ENCODE results near the gene UQCC2.
A peak's percentile ranks its signal among the peaks of the same experiment; 100 is the strongest.

UQCC2 gene

DNA sequence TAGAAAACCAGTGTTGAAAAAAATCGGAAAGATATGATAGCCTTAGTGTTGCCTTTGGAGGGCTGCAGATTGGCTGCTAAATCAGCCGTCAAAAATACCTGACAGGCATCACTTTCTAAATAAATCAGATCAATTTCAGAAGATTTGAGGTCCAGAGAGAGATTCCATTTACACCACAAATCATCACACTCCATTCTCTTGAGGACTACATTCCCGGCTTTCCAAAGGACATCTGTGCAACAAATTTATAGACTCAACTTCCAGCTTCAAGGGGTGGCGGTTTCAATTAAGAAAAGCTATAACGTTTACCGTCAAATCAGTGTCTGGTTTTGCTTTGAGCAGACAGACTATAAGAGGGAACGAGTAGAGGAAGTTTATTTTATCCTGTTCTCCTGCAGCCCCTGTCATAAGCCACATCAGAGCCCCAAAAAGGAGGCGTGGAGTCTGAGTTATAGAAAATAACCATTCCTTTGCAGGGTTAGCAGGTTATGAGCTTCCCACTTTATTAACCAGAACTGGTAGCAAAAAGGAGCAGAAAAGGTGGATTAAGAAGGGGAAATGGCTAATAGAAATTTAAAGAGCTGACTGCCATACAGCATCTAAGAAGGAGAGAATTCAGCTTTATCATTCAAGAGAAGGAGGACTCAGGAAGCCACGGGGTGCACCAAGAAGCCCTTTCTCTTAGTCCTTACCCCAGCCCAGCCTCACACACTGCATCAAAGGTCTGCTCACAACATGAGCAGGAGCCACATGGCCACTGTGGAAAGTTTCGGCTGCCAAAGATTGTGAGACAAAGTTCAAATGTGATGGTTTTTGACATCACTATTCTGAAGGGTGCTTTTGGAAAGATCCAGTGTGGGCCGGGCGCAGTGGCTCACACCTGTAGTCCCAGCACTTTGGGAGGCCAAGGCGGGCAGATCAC is 12.9 kb upstream of the UQCC2 start:
- DNase-seq, result no peak

DNA sequence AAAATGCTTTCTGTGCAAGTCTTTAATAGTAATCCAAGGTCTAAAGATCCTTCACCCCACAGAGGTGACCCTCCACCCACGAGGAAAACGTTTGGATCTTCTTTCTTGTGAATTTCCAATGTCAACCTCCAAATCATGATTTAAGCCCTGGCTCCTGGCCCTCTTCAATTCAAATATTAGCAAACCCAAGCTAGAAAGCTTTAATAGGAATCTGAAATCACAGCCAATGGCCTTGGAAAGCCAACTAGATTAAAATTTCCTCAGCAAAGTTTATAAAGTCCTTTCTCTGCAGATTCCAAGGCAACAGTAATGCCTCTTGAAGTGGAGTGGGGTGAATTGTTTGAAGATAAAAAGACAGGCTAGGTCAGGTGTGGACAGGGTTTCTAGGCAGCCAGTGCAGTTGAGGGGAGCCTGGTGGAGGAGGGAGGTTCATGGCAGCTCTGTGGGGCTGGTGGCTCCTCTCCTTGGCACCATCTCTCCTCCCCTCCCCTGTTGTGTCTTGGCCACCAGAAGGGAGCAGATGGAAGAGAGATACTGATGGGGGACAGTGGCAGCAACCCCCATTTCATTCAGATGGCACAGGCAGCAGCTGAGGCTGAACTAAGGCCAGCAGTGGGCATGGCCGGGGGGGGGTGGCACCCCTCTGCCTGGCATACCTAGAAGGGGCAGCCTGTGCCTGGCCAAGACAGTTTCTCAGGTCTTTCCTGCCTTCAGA is 12.0 kb upstream of the UQCC2 start:
- no peak for DNase-seq

DNA sequence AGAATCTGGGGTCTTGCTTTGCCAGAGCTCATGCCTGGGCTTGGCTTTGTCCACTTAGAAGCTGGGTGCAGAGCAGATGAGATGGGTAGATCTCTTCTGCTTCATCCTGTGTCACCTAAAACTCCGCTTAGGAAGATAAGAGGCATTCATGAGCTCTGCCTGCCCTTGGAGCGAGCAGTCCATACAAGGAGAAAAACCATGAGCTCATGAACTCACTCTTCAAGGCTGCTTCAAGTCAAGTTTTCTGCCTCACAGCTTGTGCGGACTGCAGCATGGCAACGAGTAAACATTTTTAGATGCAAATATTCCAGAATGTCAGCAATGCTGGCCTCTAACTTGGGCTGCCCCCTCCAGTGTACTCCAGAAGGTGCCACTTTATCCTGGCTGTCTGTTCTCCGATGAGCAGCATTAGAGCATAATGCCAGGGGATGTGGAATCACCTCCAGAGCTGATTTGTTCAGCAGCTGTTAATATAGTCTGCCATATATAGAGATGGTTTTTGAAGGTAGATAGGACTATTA is 10.7 kb upstream of the UQCC2 start:
- no peak for DNase-seq

DNA sequence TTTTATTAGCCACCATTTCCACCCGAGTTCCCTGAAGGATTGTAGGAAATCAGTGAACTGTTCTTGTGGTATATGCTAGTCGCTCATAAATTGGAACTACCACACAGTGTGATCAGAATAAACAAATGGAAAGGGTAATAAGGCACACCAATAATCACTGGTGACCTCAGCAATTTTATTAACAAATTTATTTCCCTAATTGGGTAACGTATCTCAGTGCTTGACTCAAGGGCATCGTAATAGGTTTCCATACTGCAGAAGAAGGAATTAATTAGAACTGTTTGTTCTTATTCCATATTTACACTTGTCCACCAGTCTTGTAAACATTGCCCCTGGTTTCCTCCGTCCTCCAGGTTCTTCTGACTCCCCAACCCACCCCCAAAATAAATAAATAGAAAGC is 10.0 kb upstream of the UQCC2 start:
- DNase-seq, result no peak

DNA sequence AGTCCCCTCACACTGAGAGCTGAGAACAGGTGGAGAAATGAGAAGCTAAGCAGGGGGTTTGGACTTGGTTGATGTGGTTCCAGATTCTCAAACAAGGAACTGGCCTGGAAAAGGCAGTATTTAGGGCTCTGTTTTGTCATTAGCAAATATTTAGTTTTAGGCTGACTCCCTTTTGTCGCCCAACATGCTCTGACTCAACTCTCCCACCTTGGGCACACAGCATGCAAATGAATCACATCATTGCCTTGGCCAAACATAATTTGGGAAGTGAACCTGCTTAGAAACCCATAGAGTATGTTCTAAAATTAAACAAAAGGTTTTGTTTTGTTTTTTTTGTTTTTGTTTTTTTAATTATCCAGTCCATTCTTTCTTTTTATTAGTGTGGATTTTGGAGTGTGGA is 9.5 kb upstream of the UQCC2 start:
- DNase-seq, result no peak

DNA sequence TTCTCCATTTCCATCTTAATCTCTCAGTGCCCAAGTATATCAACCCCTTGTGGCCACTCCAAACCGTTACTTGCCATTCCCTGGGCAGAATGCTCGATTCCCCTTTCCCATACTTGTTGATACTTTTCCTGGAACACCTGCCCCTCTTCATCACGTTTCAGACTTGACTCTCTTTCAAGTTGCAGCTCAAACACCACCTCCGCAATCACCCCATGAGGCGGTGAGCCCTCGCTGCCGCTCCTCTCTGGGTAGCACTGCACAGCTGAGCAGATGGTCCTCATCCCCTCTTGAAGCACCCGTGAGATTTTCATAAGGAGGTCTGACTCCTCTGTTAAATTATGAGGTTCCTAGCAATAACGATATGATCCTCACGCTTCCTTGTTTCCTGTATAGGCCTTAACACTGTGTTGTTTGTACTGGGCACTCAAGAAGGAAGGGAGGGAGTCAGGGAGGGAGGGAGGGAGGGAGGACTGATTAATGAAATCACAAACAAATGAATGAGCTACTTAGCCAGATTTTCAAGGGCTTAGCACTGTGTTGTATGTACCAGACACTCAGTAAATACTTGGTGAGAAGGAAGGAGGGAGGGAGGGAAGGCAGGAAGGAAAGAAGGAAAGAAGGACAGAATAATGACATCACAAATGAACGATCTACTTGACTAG is 8.0 kb upstream of the UQCC2 start:
- no peak for DNase-seq

DNA sequence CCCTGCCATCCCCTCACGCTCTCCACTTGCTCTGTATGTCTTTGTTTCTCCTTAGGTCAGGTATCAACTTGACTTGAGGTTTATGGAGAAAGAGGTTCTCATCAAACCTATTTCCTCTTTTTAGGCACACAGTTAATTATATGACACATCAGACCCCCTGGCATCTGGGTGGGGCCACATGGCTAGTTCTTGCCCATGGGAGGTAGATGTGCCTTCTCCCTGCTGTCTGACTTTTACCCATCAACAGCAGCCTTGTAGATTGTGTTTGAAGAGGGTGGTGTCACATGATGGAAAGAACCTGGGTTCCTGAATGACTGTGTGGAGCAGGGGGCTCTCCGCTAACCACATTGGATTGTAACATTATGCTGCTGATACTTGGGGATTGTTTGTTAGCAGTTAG is 7.2 kb upstream of the UQCC2 start:
- no peak for DNase-seq

DNA sequence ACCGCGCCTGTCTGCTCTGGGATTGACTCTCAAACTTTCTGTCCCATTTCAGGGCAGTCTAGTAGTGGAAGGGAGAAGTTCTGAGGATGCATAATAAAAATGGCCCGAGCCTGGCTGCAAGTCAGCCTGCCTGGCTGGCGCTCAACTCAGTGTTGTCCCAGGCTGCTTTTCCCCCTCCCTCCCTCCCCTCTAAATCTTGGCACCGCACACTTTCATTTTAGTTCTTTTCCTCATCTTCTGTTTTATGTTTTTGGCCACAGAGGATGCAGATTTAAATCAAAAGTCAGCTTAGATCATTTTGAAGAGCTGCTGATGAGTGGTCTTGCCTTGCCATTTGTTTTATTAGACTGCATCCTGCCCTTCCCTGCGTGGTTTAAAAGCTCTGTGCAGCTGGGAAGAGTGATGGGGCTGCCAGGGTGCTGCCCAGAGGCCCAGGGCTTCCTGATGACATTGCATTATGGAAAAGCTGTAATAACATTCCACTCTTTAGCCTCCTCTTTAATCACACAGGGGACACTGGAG is 6.5 kb upstream of the UQCC2 start:
- DNase-seq, result no peak

DNA sequence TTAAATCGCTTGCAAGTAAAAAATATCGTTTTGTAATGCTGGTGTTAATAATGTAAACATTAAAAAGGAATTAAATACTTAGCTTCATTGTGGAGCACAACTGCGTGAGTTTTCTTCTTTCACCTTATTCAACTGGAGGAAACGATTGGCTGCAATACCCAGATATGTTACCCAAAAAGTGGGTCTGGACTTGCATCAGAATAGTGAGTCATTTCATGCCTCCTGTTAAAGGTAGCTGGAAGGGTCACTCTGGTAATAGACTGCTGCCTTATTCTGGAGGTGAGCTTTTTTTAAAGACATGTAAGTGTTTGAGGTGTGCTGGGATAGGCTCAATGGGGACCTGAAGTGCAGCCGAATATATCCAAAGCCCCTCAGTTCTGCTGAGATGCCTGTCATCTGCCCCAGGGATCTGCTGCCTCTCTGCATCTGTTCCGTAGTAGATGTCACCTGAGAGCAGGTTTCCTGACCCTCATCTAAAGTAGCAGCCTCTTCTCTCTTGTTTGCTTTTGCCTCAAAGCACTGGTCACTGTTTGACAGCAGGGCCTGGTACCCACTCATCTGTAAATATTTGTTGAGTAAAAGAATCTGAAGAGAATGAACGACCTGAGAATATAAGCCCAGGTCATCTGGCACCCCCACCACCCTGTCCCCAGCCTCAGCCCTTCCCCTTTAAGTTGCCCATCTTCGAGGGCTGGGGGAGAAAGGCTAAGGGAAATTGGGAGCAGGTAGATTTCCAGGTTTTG is 5.6 kb upstream of the UQCC2 start:
- DNase-seq, result no peak

DNA sequence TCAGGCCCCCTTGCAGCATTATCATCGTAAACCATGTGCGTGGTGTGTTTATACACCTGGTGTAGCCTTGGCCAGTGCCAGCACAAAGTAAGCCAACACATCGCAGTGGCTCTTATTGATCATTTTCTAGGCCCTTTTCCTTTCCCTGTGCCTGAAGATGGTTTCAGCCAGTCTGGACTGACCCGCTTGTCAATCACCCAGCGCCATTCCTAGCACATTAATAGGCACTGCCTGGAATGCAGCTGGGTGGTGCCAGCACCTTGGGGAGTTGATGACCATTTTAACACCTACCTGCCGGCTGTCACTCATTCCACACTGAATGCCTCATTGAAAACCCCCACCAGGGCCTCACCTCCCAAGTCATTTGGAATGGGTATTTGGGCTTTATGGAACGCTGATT is 4.9 kb upstream of the UQCC2 start:
- DNase-seq, result no peak

DNA sequence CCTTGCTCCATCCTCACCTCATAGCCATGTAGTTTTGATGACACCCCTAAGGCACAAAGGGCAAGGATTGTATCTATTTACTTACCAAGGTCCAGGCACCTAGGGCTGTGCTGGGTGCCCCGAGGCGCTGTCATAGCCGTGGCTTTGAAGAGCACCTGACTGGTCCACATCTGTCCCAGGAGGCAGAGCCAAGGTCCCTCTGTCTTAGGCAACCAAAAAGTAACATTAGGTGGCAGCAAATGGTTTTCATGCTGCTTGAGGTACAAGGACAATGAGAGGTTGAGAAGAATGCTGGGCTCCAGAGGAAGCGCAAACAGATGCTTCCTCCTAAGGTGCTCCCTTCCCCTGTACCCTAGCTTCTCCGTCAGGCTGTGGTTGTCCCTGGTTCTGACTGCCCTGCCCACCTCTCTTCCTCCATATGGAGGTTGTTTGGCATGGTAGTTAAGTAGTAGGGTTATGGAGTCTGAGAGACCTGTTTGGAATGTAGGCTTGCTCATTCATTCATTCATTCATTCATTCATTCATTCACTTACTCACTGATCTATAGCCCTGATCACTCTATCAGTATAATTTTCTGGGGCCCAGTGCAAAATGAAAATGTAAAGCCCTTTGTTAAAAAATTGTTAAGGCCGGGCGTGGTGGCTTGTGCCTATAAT is 3.0 kb upstream of the UQCC2 start:
- DNase-seq, result no peak

DNA sequence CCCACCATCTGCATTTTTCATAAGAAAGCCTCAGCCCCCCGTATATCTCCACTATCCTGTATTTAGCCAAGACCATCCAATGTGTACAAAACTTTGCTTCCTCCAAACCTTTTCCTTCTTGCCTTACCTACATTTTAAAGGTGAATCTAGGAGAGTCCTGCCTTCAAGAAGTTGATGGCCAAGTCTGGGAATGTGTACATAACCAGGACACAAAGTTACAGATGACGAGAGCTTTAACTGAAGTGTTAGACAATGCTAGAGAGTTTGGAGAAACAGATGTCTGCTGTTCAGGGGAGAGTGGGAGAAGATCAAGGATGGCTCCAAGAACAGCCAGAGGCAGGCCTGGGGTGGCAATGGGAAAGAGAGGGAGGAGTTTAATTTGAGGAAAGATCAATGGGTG is 2.3 kb upstream of the UQCC2 start:
- DNase-seq, result no peak

DNA sequence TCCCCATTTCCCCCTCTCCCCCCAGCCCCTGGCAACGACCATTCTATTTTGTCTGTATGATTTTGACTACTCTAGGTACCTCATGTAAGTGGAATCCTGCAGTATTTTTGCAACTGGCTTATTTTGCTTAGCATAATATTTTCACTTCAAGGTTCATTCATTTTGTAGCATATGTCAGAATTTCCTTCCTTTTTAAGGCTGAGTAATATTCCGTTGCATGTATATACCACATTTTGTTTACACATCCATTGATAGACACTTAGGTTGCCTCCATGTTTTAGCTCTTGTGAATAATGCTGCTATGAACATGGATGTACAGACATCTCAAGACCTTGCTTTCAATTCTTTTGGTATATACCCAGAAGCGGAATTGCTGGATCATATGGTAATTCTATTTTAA is 1.4 kb upstream of the UQCC2 start:
- no peak for DNase-seq

DNA sequence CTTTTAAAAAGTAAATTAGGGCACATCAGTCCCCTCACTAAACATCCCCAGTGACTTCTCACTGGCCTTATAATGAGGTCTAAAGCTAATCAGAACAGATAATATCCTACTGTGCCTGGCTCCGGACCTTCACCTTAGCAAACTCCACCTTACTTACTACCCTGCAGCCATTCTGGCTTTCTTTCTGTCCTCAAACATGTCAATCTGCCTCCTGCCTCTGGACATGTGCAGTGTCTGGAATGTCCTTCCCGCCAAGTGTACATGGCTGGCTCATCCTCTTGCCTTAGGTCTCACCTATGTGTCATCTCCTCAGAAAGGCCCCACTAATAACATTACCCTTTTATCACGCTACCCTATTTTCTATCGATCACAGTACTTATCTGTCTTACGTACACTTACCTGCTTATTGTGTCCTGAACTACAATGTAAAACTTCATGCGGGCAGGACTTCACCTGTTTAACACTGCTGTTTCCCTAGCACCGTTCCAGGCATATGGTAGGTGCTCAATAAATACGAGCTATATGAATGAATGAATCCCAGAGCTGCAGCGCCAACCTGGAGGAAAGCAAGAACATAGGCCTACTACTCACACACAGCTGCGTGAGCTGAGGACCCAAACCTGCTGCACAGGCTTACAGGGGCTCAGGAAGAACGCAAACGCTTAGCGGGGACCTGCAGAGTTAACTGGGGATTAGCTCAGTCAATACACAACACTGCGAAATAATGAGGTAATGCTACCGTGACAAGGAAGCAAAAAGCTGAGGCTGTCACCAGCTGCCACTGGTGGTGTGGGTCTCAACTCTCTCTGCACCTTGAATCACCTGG is 991 bp downstream of the UQCC2 start:
- peak in 1 of 2 experiments; percentile 15 for DNase-seq

DNA sequence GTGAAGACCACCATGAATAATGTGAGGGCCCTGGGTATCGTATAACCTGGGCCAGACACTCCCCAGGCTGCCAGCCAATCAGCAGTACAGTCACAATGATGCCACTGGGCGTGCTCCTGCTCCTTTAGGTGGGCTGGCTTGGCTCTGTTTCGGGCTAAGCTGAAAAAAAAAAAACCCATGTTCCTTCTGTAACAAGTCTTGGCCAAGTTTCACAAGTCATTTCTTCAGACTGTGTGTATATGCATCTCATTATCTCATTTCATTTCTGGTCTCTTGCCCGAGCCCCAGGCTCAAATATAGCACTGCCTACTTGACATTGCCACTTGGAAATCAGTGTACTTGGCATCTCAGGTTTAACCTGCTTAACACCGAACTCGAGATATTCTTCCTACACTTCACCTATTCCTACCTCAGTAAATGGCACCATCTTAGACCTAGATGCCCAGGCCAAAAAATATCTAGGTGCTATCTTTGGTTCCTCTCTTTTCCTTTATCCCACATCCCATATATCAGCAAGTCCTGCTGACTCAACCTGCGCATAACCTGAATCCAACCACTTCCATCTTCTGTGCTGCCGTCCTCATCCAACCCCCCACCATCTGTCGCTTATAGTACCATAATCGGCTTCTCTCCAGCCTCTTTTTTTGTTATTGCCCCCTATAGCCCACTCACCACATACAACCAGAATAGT is 1.8 kb downstream of the UQCC2 start:
- no peak for DNase-seq

DNA sequence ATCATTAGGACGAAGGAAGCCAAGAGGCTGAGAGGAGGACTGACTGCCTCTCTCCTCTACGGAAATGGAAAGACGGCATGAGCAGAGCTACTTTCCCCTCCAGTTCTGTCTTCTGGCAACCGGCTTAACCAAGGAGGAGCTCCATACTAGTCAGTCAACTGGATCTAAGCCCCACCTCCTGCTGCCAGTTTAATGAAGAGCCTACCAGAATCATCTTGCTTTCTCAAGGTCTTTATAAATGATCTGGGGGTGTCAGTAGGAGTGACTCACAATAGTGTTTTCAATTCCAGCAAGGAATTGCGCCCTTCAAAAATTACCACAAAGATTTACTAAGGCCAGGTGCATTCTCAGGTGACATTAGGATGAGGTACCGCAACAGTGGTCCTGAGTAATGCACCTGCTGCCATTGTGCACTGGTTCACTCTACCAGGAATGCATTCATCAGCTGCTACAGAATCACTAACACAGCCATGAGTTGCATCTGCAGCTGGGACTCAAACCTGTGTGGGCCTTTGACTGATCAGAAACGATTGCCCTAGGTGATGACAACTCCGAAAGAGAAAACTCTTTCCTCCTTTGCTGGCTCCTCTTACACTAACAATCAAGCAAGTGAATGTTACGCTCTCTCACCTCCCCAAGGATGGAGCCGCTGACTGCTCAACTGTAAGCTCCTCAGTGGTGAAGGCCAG is 2.8 kb downstream of the UQCC2 start:
- DNase-seq, result no peak

DNA sequence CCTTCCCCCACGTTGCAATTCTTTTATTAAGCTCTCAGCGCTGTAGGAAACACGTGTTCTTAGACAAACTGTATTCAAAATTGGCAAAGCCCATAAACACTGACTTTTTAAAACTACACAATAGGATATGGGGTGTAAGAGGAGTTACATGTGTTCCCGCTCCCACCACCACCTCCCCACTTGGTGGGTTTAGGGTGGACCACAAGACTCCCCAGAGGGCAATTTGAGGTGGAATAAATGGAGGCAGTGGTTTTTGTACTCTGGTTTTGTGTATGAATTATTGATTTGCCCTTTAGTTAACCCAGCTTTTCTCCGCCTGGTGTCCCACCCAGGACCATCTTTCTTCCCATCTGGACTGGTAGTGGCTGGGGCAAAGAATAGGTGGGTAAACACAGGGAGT is 3.7 kb downstream of the UQCC2 start:
- no peak for DNase-seq

DNA sequence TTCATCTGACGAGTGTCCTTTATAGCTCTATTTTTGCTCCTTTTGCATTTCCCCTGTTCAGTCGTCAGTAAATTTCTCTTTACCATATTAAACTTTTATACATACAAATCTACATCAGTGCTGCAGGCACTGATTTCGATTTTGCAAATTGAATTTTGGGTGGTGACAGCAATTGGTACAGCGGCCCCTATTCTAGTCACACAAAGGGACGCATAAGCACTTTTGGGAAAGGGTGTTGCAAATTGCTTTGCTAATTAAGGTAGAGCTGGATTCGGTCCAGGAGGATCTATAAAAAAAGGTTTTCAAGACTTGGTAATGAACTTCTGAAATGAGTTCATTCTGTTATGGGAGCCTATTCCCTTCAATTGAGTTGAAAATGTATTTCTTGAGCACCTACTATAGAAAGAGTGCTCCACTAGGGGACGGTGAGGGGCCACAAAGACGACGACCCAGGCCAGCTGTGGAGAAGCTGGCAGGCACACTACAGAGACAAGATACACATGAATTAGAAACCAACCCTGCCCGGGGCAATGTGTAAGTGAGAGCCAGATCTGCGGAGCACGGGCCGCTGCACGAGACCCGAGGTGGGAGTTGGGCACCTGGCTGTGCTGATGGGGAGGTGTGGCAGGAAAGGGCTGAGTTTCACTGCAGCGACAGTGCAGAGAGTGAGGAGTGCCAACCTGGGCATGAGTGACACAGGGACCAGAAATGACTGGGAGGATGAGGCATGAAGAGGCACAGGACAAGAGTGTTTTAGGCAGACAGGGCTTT is 5.4 kb downstream of the UQCC2 start:
- no peak for DNase-seq

DNA sequence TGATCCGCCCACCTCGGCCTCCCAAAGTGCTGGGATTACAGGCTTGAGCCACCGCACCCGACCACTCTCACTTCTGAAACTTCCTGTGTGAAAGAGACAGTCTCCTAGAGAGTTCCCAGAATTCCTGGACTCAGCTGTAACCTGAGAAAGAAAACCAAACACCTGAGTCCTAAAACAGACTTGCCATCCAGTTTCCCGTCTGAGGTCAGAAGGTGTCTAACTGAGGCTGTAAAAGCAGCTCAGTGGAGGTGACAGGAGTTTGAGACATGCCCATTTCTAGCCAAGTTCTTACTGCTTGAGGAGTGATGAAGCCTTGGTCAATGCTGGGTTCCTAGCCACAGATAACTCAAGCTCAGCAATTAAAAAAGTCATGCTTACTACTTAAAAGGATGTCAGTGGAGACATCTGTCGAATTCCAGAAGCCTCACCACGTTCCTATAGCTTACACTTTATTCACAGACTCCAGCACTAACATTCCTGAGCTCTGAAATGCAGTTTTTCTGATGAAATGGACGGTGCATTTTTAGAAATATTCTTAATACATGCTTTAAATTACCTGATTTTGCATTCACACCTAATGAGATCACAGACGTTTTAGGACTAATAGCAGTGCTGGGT is 6.1 kb downstream of the UQCC2 start:
- DNase-seq, result no peak

Measured in activated CD4-positive, alpha-beta T cell treated with anti-CD3 and anti-CD28 coated beads, Interleukin-2, amount 50 U/mL, for 48 hours (primary cell).